Measurements from ENCODE around the gene PCDHGA2.

GRCh38 chr5:141349917-141350619, 11.5 kb downstream of the PCDHGA2 start, which contains the start of gene PCDHGB1:
- TF ChIP-seq EZH2phosphoT487 (IDR thresholded peaks at IDR 0.05; ENCODE audit: insufficient read depth, low read depth) (no peak), EZH2 (IDR thresholded peaks at IDR 0.05; ENCODE audit: insufficient read depth, poor library complexity, severe bottlenecking) (no peak)

All from GM23248 (cell line).